Aorta (tissue), 5 donors: ENCODE measurements around the gene SYS1. TPM values are rescaled to one million over a fixed set of nuclear protein-coding genes. Genes with fewer than 3 reads are reported as not detected.

Experiments used
- ATAC-seq: fragments of 200-7000 bp; cut with Tn5 transposase; one replicate; pipeline ENCODE4 v1.9.1; 2022; ENCODE audit warnings: moderate library complexity; ENCODE audit not compliant: low FRiP score
- DNase-seq, 2 donors: peaks; one replicate each; pipeline ENCODE4 v3.0.0-alpha.2; 2020
- H3K27ac ChIP-seq, 2 donors: one replicate each; pipeline ENCODE4 v1.5.1; 2013; ENCODE audit warnings: low read length in 2 of 2, mild to moderate bottlenecking in 2 of 2, moderate library complexity in 2 of 2, control low read depth in 1 of 2, inconsistent platforms in 1 of 2, low read depth in 1 of 2
- H3K27me3 ChIP-seq, 2 donors: one replicate each; pipeline ENCODE4 v1.6.1; 2013; ENCODE audit warnings: control low read depth in 1 of 2, low read length in 1 of 2, mild to moderate bottlenecking in 1 of 2, moderate library complexity in 1 of 2; ENCODE audit not compliant: insufficient read depth in 2 of 2, control insufficient read depth in 1 of 2
- H3K36me3 ChIP-seq, 2 donors: one replicate each; pipeline ENCODE4 v1.6.1; 2013; ENCODE audit warnings: control low read depth in 1 of 2, low read length in 1 of 2, mild to moderate bottlenecking in 1 of 2; ENCODE audit not compliant: insufficient read depth in 2 of 2, control insufficient read depth in 1 of 2
- H3K4me1 ChIP-seq, 2 donors: one replicate each; pipeline ENCODE4 v1.6.1; 2013; ENCODE audit warnings: low read length in 2 of 2, control low read depth in 1 of 2, mild to moderate bottlenecking in 1 of 2, moderate library complexity in 1 of 2; ENCODE audit not compliant: insufficient read depth in 2 of 2, control insufficient read depth in 1 of 2
- H3K4me3 ChIP-seq, 2 donors: one replicate each; pipeline ENCODE4 v1.5.1; 2013; ENCODE audit warnings: low read length in 2 of 2, control low read depth in 1 of 2, mild to moderate bottlenecking in 1 of 2
- H3K9me3 ChIP-seq: one replicate; pipeline ENCODE4 v1.6.1; 2013; ENCODE audit warnings: mild to moderate bottlenecking, low read length; ENCODE audit not compliant: control insufficient read depth
- WGBS, 2 donors: extraction: QIAGEN DNeasy Blood & Tissue Kit; methylation state at CpG; one replicate each; pipeline ENCODE4 v1.1.7; 2013; 5-methylcytosine and 5-hydroxymethylcytosine counted together
- intact Hi-C, 2 donors: fragments of 100-400 bp; cut with DNase I; formaldehyde crosslinking; loops; one replicate each; pipeline versions ENCODE4 v1.14.2 to v1.15.0; 2022
- polyA plus RNA-seq, 2 donors: library from polyadenylated mRNA; stranded (reverse); fragments of 200-250 nt; gene quantifications; one replicate each; pipeline ENCODE4 v1.2.3, GENCODE V29; 2013
- total RNA-seq, 2 donors: library from RNA; stranded (reverse); fragmentation: NEBNext Ultra II Directional; extraction: Animal tissue kit (Norgen Biotek cat#: 25700); gene quantifications; one replicate each; pipeline ENCODE4 v1.2.1, GENCODE V29; 2021
- donor health status: healthy with polysubstance abuse.
- donor health status: Bipolar disorder and iron deficiency.
- donor health status: DM: no; HTN: no; CAD: no.
- donor health status: DM: no; HTN: no; CAD: no.
- donor health status: DM: yes; HTN: yes; CAD: no.

The SYS1 gene
- total and polyA plus RNA-seq, 4 donors, result 14.3 to 25.0 (median 17.4) TPM

DNA sequence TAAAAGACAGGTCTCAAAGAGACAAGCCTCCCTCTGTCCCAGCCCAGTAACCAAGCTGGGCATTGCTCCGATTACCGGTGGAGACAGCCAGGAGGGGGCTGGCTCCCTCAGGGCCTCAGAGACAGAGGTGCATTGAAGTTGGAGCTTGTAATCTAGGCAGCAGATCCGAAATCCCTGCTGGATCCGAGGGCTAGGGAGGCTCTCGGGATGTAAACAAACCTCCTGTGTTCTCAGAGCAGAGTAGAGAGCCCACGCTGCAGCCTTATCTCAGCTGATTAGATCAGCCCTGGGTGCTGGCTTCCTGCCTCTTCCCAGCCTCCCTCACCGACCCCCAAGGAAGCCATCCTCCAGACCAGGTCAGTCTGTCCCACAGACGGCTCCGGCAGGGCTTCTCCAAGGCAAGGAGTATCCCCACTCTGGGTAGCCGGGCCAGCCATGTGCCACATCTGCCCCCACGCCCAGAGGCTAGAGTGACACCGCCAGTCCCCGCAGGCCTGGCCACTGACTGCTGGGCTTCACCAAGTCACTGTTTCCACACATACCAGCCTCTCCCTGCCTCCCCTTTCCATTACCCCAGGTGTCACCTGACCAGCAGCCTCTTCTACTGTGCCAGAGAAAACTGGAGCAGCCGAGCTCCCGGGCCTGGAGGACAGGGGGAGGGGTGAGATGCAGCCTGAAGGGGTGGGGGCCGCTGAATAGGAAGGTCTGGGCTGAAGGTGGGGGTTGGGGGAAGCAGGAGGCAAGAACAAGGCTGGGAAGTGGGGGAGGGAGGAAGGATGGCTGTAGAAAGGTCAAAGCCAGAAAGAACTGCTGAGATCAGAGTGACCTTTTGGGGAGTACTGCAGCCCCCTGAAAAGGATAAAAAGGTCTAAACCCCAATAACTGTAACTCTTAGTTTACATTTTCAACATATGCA, 20.8 kb upstream of the SYS1 start:
- intact Hi-C loops, result loop anchor here in 1 of 2 donors (5.0 kb wide), 1 partner anchor 440 kb away; no protein-coding TSS in a partner anchor
- no peaks in the 10 kb centered on the region for H3K9me3 ChIP-seq
- peak overlapping the region; percentile 77 for H3K27ac ChIP-seq
- H3K27me3 ChIP-seq, result no peaks in the 10 kb centered on the region
- no peaks in the 10 kb centered on the region for H3K36me3 ChIP-seq
- DNase-seq (peak; percentile 78 to 91), ATAC-seq (peak; percentile 82)
- H3K4me1 ChIP-seq, result peaks cover 0 to 4% of the 10 kb centered on the region in 2 donors
- 6 to 8% methylated on average over 16 of the region's 16 CpGs for WGBS, 2 donors
- H3K4me3 ChIP-seq, result no peak overlapping the region

DNA sequence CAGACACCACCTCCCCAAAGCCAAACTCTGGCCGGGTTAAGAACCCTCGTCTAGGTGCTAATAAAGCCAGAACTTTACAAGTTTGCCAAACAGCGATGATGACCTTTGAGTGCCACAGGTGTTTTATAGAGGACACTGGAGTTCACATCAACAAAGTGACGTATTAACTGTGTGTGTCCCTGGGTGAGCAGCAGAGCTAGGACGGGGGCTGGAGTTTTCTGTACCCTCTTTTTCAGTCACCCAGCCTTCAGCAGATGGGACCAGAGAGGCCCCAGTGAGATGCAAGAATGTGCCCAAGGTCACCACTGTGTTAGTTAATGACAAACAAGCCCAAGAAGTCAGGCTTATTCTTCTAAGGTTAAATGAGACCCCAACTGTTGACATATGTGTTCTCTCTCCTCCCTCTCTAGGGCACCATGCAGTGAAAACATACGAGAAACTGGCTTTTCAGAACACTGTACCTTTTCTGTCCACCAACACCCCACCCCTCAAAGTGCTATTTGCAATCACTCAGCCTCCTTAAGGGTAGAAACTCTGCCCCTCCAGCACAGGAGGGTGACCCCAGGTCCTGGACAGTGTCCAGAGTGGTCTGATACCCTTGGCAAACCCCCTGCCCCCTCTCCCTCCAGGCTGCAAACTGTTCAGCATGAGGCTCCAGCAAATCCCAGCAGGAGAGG, 20.0 kb upstream of the SYS1 start:
- H3K4me1 ChIP-seq, result peaks cover 0 to 4% of the 10 kb centered on the region in 2 donors
- no peak overlapping the region for H3K4me3 ChIP-seq
- no peaks in the 10 kb centered on the region for H3K9me3 ChIP-seq
- intact Hi-C loops, result loop anchor here in 1 of 2 donors (5.0 kb wide), 1 partner anchor 439 kb away; no protein-coding TSS in a partner anchor
- DNase-seq, result no peak
- 58 to 64% methylated on average over 6 of the region's 6 CpGs for WGBS, 2 donors
- ATAC-seq, result no peak
- no peaks in the 10 kb centered on the region for H3K27me3 ChIP-seq
- peak overlapping the region; percentile 34 to 77 for H3K27ac ChIP-seq
- no peaks in the 10 kb centered on the region for H3K36me3 ChIP-seq

GRCh38 chr20:45343532-45344167, 19.3 kb upstream of the SYS1 start:
- no peak for DNase-seq

GRCh38 chr20:45344168-45344860, 18.6 kb upstream of the SYS1 start:
- Histone ChIP-seq H3K36me3 (no peaks in the 10 kb centered on the region), H3K4me3 (no peak overlapping the region), H3K27ac (peak overlapping the region; percentile 98 to 100), H3K4me1 (no peaks in the 10 kb centered on the region), H3K9me3 (no peaks in the 10 kb centered on the region), H3K27me3 (peaks cover 0 to 2% of the 10 kb centered on the region in 2 donors)
- WGBS, 2 donors, result 14 to 16% methylated on average over 9 of the region's 9 CpGs
- intact Hi-C loops, result loop anchor here in 1 of 2 donors (5.0 kb wide), 1 partner anchor 438 kb away; no protein-coding TSS in a partner anchor
- ATAC-seq (peak; percentile 34), DNase-seq (peak; percentile 78 to 89)

More at GRCh38 chr20:45343532-45344167, 19.3 kb upstream of the SYS1 start:
- Histone ChIP-seq H3K9me3 (no peaks in the 10 kb centered on the region), H3K4me1 (no peaks in the 10 kb centered on the region), H3K27ac (peak overlapping the region; percentile 34 to 77), H3K27me3 (peaks cover 0 to 2% of the 10 kb centered on the region in 2 donors), H3K4me3 (no peak overlapping the region), H3K36me3 (no peaks in the 10 kb centered on the region)
- no peak for ATAC-seq
- 58 to 61% methylated on average over 6 of the region's 6 CpGs for WGBS, 2 donors
- intact Hi-C loops, result loop anchor here in 1 of 2 donors (5.0 kb wide), 1 partner anchor 439 kb away; no protein-coding TSS in a partner anchor

DNA sequence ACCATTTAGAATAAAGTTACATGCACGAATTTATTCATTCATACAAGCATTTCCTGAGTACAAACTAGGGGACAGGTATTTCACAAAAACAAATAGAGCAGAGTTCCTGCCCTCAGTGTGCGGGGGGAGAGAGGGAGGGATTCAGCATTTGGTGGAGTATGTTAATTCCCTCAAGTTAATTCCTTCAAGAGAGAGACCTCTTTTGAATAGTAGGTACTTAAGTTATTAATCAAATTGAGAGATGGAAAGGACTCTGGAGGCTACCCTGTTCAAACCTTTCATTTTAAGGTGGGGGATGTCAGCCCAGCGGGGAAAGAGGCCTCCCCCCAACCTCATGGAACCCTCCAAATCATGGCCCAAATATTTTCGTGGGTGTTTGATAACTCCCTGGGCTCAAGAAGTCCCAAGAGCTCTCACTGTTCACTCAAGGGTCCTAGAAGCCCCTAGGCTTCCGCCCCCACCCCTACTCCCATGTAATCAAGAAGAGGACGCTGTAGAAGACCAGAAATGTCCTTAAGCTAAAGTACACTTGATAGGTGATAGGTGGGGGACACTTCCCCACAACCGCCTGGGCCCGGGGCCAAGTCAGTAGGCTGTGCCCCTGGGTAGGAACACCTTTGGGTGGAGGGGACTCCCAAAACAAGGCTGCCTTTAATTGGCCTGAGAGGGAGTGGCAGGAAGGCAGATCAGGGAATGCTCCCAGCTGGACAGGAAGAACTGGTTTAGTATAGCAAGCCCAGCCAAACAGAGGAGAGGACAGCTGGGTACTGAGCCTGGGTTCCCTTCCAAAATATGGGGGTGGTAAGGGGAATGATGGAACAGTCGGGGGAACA, 17.6 kb upstream of the SYS1 start:
- no peak for ATAC-seq
- Histone ChIP-seq H3K27ac (peak overlapping the region; percentile 74 to 100), H3K4me1 (no peaks in the 10 kb centered on the region), H3K4me3 (no peak overlapping the region), H3K36me3 (no peaks in the 10 kb centered on the region), H3K27me3 (peaks cover 0 to 2% of the 10 kb centered on the region in 2 donors), H3K9me3 (no peaks in the 10 kb centered on the region)
- intact Hi-C loops, result no loop called here
- DNase-seq, result no peak
- WGBS, 2 donors, result 69 to 74% methylated on average over 9 of the region's 9 CpGs

DNA sequence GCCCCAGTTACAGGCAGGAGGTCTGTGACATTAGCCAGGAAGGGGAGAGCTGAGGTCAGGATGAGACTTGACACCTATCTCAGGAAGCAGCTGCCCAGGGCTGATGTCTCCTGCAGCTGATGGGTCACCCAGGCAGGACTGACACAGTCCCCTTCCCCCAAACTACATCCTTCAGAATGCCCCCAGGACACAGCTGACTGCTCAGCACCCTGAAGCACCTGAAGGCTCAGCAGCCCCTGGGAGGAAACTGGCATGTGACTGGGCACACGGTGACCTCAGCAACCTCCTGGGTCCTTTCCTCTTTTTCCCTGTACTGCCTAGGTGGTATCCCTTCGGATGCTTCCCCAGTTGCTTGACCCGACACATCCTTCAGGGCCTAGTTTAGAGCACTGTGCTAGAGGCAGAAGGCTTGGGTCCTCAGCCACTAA, 16.7 kb upstream of the SYS1 start:
- DNase-seq (no peak), ATAC-seq (no peak)
- H3K9me3 ChIP-seq, result no peaks in the 10 kb centered on the region
- peaks cover 0 to 2% of the 10 kb centered on the region in 2 donors for H3K27me3 ChIP-seq
- H3K4me1 ChIP-seq, result no peaks in the 10 kb centered on the region
- peak overlapping the region in 1 of 2 donors; percentile 54 for H3K4me3 ChIP-seq
- 79 to 81% methylated on average over 3 of the region's 3 CpGs for WGBS, 2 donors
- intact Hi-C loops, result no loop called here
- H3K36me3 ChIP-seq, result no peaks in the 10 kb centered on the region
- H3K27ac ChIP-seq, result peak overlapping the region in 1 of 2 donors; percentile 49

DNA sequence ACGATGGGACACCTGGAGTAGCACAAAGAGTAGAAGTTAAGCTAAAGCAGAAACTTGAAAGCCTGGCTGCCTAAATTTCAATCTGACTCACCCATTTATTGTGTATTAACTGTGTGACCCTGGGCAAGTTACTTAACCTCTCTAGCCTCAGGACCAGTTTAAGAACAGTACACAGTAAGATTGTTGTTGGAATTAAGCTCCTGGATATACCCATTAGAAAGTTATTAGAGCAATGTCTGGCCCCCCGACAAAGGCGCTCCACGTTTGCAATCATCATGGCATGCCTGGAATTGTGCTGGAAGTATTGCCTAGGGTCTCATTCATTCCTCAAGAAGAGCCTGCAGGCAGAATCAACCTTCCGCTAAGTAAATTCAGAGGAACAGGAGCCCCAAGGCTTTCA, 16.1 kb upstream of the SYS1 start:
- Histone ChIP-seq H3K4me3 (peak overlapping the region; percentile 54 to 76), H3K27ac (peak overlapping the region in 1 of 2 donors; percentile 94), H3K9me3 (no peaks in the 10 kb centered on the region), H3K4me1 (no peaks in the 10 kb centered on the region), H3K27me3 (peaks cover 0 to 2% of the 10 kb centered on the region in 2 donors), H3K36me3 (no peaks in the 10 kb centered on the region)
- intact Hi-C loops, result no loop called here
- 51 to 65% methylated on average over 5 of the region's 5 CpGs for WGBS, 2 donors
- no peak for DNase-seq
- no peak for ATAC-seq
